Astrocyte (in vitro differentiated cells and primary cell): ENCODE results near the gene ZNF385D. TPM values are rescaled to one million over a fixed set of nuclear protein-coding genes. Genes with fewer than 3 reads are reported as not detected.

ENCODE experiments used
- DNase-seq: peaks from one replicate; pipeline ENCODE4 v3.0.0-alpha.2; 2010; ENCODE audit warnings: low read depth
- FAIRE-seq: peaks from 2 replicates; lab custom pipeline; 2011; peaks lifted over from hg19 to GRCh38; lab: Jason Lieb, UNC
- H2AFZ ChIP-seq: 2 replicates; pipeline ENCODE4 v1.6.0; 2012; ENCODE audit warnings: low read depth, low read length, inconsistent platforms
- H3K27ac ChIP-seq: 2 replicates; pipeline ENCODE4 v1.5.1; 2011; ENCODE audit warnings: low read depth, low read length, inconsistent platforms
- H3K27me3 ChIP-seq: 2 replicates; pipeline ENCODE4 v1.6.0; 2011; ENCODE audit warnings: low read length, inconsistent platforms; ENCODE audit not compliant: insufficient read depth
- H3K36me3 ChIP-seq: 2 replicates; pipeline ENCODE4 v1.5.1; 2011; ENCODE audit warnings: low read length, inconsistent platforms; ENCODE audit not compliant: insufficient read depth
- H3K4me1 ChIP-seq: 2 replicates; pipeline ENCODE4 v1.5.1; 2011; ENCODE audit warnings: low read length, inconsistent platforms; ENCODE audit not compliant: insufficient read depth
- H3K4me2 ChIP-seq: 2 replicates; pipeline ENCODE4 v1.6.0; 2012; ENCODE audit warnings: low read length, inconsistent platforms
- H3K4me3 ChIP-seq: 2 replicates; pipeline ENCODE4 v1.5.1; 2011; ENCODE audit warnings: low read depth, mild to moderate bottlenecking, low read length, inconsistent platforms; ENCODE audit not compliant: insufficient read depth
- H3K79me2 ChIP-seq: 2 replicates; pipeline ENCODE4 v1.6.0; 2012; ENCODE audit warnings: mild to moderate bottlenecking, low read length, inconsistent platforms; ENCODE audit not compliant: insufficient read depth
- H3K9ac ChIP-seq: 2 replicates; pipeline ENCODE4 v1.6.0; 2012; ENCODE audit warnings: mild to moderate bottlenecking, low read length, inconsistent platforms
- H3K9me3 ChIP-seq: 2 replicates; pipeline ENCODE4 v1.5.1; 2012; ENCODE audit warnings: low read depth, mild to moderate bottlenecking, low read length, inconsistent platforms; ENCODE audit not compliant: insufficient read depth
- H4K20me1 ChIP-seq: 2 replicates; pipeline ENCODE4 v1.6.0; 2012; ENCODE audit warnings: low read length, inconsistent platforms; ENCODE audit not compliant: insufficient read depth
- H3K27ac Mint-ChIP-seq: one replicate; pipeline ENCODE4 v1.8.0; 2021; ENCODE audit warnings: mild to moderate bottlenecking, mixed read lengths; ENCODE audit not compliant: unreplicated experiment
- H3K27me3 Mint-ChIP-seq: one replicate; pipeline ENCODE4 v1.8.0; 2021; ENCODE audit warnings: low read depth, mixed read lengths; ENCODE audit not compliant: unreplicated experiment
- H3K36me3 Mint-ChIP-seq: one replicate; pipeline ENCODE4 v1.8.0; 2021; ENCODE audit warnings: low read depth, mixed read lengths; ENCODE audit not compliant: unreplicated experiment
- H3K4me1 Mint-ChIP-seq: one replicate; pipeline ENCODE4 v1.8.0; 2021; ENCODE audit warnings: low read depth, mixed read lengths; ENCODE audit not compliant: unreplicated experiment
- H3K4me3 Mint-ChIP-seq: one replicate; pipeline ENCODE4 v1.8.0; 2021; ENCODE audit warnings: mild to moderate bottlenecking, moderate library complexity, mixed read lengths; ENCODE audit not compliant: unreplicated experiment
- H3K9me3 Mint-ChIP-seq: one replicate; pipeline ENCODE4 v1.8.0; 2021; ENCODE audit warnings: mild to moderate bottlenecking, mixed read lengths; ENCODE audit not compliant: unreplicated experiment
- CTCF ChIP-seq: IDR thresholded peaks from 2 replicates; pipeline ENCODE4 v1.5.1; 2011; ENCODE audit warnings: low read depth, mild to moderate bottlenecking, inconsistent platforms, low read length, moderate library complexity; ENCODE audit not compliant: insufficient read depth
- EZH2 ChIP-seq: IDR thresholded peaks from 2 replicates; pipeline ENCODE4 v1.6.1; 2012; ENCODE audit warnings: mild to moderate bottlenecking, low read length, inconsistent platforms; ENCODE audit not compliant: insufficient read depth
- total RNA-seq: library from RNA; stranded (reverse); gene quantifications from 2 replicates; pipeline ENCODE4 v1.2.1, GENCODE V29; 2021

The ZNF385D gene
- total RNA-seq, 1 donor from 2014 or later: 7.8 TPM

GRCh38 chr3:21644268-21644667 is 106.7 kb downstream of the ZNF385D start:
- Mint-ChIP-seq H3K9me3 (no peaks in the 10 kb centered on the region), H3K27ac (no peak overlapping the region), H3K4me3 (no peak overlapping the region), H3K4me1 (peaks cover 15% of the 10 kb centered on the region), H3K36me3 (no peaks in the 10 kb centered on the region), H3K27me3 (no peaks in the 10 kb centered on the region)
- Histone ChIP-seq H3K9me3 (no peaks in the 10 kb centered on the region), H3K27me3 (no peaks in the 10 kb centered on the region), H3K4me2 (no peak overlapping the region), H3K4me3 (no peak overlapping the region), H3K9ac (no peak overlapping the region), H3K36me3 (no peaks in the 10 kb centered on the region), H2AFZ (no peak overlapping the region), H4K20me1 (no peaks in the 10 kb centered on the region), H3K4me1 (peaks cover 13% of the 10 kb centered on the region), H3K27ac (no peak overlapping the region), H3K79me2 (no peaks in the 10 kb centered on the region)
- TF ChIP-seq CTCF (no peak), EZH2 (no peak)
- no peak for DNase-seq
- no peak for FAIRE-seq

- Histone ChIP-seq H3K4me2 (no peak overlapping the region), H3K9ac (no peak overlapping the region), H3K4me1 (peaks cover 13% of the 10 kb centered on the region), H3K4me3 (no peak overlapping the region), H2AFZ (no peak overlapping the region), H3K79me2 (no peaks in the 10 kb centered on the region), H4K20me1 (no peaks in the 10 kb centered on the region), H3K27me3 (no peaks in the 10 kb centered on the region), H3K36me3 (no peaks in the 10 kb centered on the region), H3K27ac (no peak overlapping the region), H3K9me3 (no peaks in the 10 kb centered on the region)
- Mint-ChIP-seq H3K4me3 (no peak overlapping the region), H3K36me3 (no peaks in the 10 kb centered on the region), H3K27ac (no peak overlapping the region), H3K27me3 (no peaks in the 10 kb centered on the region), H3K4me1 (peaks cover 15% of the 10 kb centered on the region), H3K9me3 (no peaks in the 10 kb centered on the region)
- no peak for DNase-seq
- no peak for FAIRE-seq
- no peak for TF ChIP-seq CTCF
- TF ChIP-seq EZH2: no peak
These were observed 107.3 kb downstream of the ZNF385D start for GRCh38 chr3:21643752-21644151.

- no peak overlapping the region for H3K27ac Mint-ChIP-seq
- no peak for FAIRE-seq
These were observed 108.6 kb downstream of the ZNF385D start for GRCh38 chr3:21642433-21642832.

More at GRCh38 chr3:21642433-21642832, 108.6 kb downstream of the ZNF385D start:
- peaks cover 13% of the 10 kb centered on the region for H3K4me1 ChIP-seq
- no peak overlapping the region for H3K27ac ChIP-seq
- TF ChIP-seq EZH2 (no peak), CTCF (no peak)
- Mint-ChIP-seq H3K27me3 (no peaks in the 10 kb centered on the region), H3K36me3 (no peaks in the 10 kb centered on the region), H3K9me3 (no peaks in the 10 kb centered on the region), H3K4me1 (peaks cover 15% of the 10 kb centered on the region), H3K4me3 (no peak overlapping the region)
- no peaks in the 10 kb centered on the region for H3K79me2 ChIP-seq
- no peaks in the 10 kb centered on the region for H4K20me1 ChIP-seq
- H3K9ac ChIP-seq: no peak overlapping the region
- H3K9me3 ChIP-seq: no peaks in the 10 kb centered on the region
- no peaks in the 10 kb centered on the region for H3K27me3 ChIP-seq
- H3K36me3 ChIP-seq: no peaks in the 10 kb centered on the region
- H2AFZ ChIP-seq: no peak overlapping the region
- H3K4me3 ChIP-seq: no peak overlapping the region
- DNase-seq: peak; percentile 39
- H3K4me2 ChIP-seq: no peak overlapping the region
